Hepatocyte (in vitro differentiated cells): ENCODE measurements around the gene KLHDC8A. TPM values are rescaled to one million over a fixed set of nuclear protein-coding genes. Genes with fewer than 3 reads are reported as not detected.

Experiments
- DNase-seq: peaks from one replicate; pipeline ENCODE4 v3.0.0-alpha.2; 2016; ENCODE audit warnings: low spot score
- H2AFZ ChIP-seq: fragments of 200-600 bp; sonication (generic); 2 replicates; pipeline ENCODE4 v1.6.0; 2016; ENCODE audit warnings: antibody characterized with exemption, mild to moderate bottlenecking
- H3K27ac ChIP-seq: fragments of 200-600 bp; sonication (generic); 2 replicates; pipeline ENCODE4 v1.5.1; 2016; ENCODE audit warnings: mild to moderate bottlenecking
- H3K27me3 ChIP-seq: fragments of 200-600 bp; sonication (generic); 2 replicates; pipeline ENCODE4 v1.6.1; 2016
- H3K36me3 ChIP-seq: fragments of 200-600 bp; sonication (generic); replicated peaks from 2 replicates; pipeline ENCODE4 v1.5.1; 2016; ENCODE audit warnings: low read depth; ENCODE audit not compliant: insufficient read depth
- H3K4me1 ChIP-seq: fragments of 200-600 bp; sonication (generic); 2 replicates; pipeline ENCODE4 v1.5.1; 2016; ENCODE audit warnings: mild to moderate bottlenecking, moderate library complexity; ENCODE audit not compliant: insufficient read depth
- H3K4me2 ChIP-seq: fragments of 200-600 bp; sonication (generic); 2 replicates; pipeline ENCODE4 v1.6.0; 2016
- H3K4me3 ChIP-seq: fragments of 200-600 bp; sonication (generic); 2 replicates; pipeline ENCODE4 v1.5.1; 2016; ENCODE audit warnings: mild to moderate bottlenecking
- H3K79me2 ChIP-seq: fragments of 200-600 bp; sonication (generic); 2 replicates; pipeline ENCODE4 v1.6.0; 2017; ENCODE audit warnings: mild to moderate bottlenecking
- H3K9me2 ChIP-seq: fragments of 200-600 bp; sonication (generic); replicated peaks from 2 replicates; pipeline ENCODE4 v1.6.0; 2017; ENCODE audit warnings: mild to moderate bottlenecking; ENCODE audit not compliant: insufficient read depth
- H3K9me3 ChIP-seq: fragments of 200-600 bp; sonication (generic); 2 replicates; pipeline ENCODE4 v1.5.1; 2016; ENCODE audit warnings: low read depth, mild to moderate bottlenecking
- H4K20me1 ChIP-seq: fragments of 200-600 bp; sonication (generic); 2 replicates; pipeline ENCODE4 v1.6.0; 2016; ENCODE audit warnings: mild to moderate bottlenecking; ENCODE audit not compliant: insufficient read depth, poor library complexity, severe bottlenecking
- EZH2 ChIP-seq: fragments of 200-600 bp; sonication (generic); IDR thresholded peaks from 2 replicates; pipeline ENCODE4 v1.6.1; 2016; ENCODE audit warnings: antibody characterized with exemption, mild to moderate bottlenecking, borderline replicate concordance
- EZH2phosphoT487 ChIP-seq: fragments of 200-600 bp; sonication (generic); IDR thresholded peaks from one replicate; pipeline ENCODE4 v1.6.1; 2018; ENCODE audit warnings: antibody characterized with exemption, mild to moderate bottlenecking, low read depth, moderate library complexity; ENCODE audit not compliant: unreplicated experiment, severe bottlenecking
- WGBS: methylation state at CpG from one replicate; pipeline ENCODE4 v1.1.6; 2016; ENCODE audit warnings: low lambda C conversion rate; ENCODE audit errors: missing lambda C conversion rate; 5-methylcytosine and 5-hydroxymethylcytosine counted together
- polyA plus RNA-seq: library from polyadenylated mRNA; unstranded; fragments of >200 nt; fragmentation: Nextera tagmentation; extraction: Ambion mirVana; gene quantifications from 2 replicates; pipeline ENCODE4 v1.2.1, GENCODE V29; 2016
- total RNA-seq: library from RNA; depleted of rRNA; stranded (reverse); fragments of >200 nt; gene quantifications from 2 replicates; pipeline ENCODE4 v1.2.3, GENCODE V29; 2014
- TF ChIP-seq, protein P1 (sequence below): fragments of 200-600 bp; sonication (generic); IDR thresholded peaks from 2 replicates; pipeline ENCODE4 v1.5.1; 2016; ENCODE audit warnings: antibody characterized with exemption, mild to moderate bottlenecking; ENCODE audit not compliant: poor library complexity

Gene KLHDC8A
- total and polyA plus RNA-seq, 2 experiments from 2014 or later, result 0.40 to 1.6 TPM

DNA sequence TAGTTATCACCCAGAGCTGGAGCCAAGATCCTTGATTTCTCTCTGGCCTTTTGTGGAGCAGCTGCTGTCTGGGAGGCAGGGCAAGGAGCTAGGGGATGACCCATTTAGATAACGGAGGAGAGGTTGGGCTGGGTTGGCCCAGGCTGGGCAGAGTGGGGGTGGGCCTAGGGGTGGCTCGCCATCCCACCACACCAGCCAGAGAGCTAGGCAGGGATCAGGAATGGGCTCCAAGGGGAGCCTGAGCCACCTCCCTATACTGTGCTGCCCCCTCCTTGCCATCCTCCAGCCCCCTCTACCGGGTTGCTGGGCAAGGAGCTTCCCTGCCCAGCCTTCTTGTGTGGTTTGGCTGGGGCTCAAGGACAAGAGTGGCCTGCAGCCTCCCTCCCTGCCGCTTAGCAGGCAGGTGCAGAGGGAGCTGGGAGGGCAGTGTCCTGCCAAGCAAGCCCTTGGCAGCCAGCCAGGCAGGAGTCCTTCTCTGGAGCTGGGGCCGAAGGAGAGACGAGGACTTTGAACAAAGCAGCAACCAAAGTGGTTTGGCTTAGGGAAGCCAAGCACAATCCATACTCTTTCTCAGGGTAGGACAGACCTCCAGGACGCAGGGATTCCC lies 39.3 kb downstream of the KLHDC8A start:
- peaks cover 47% of the 10 kb centered on the region for H3K4me1 ChIP-seq
- peak overlapping the region; percentile 90 for H3K4me2 ChIP-seq
- H3K9me3 ChIP-seq, result no peaks in the 10 kb centered on the region
- no peaks in the 10 kb centered on the region for H3K9me2 ChIP-seq
- H3K4me3 ChIP-seq, result no peak overlapping the region
- peaks cover 73% of the 10 kb centered on the region for H3K79me2 ChIP-seq
- DNase-seq, result peak; percentile 87
- no peaks in the 10 kb centered on the region for H3K36me3 ChIP-seq
- TF ChIP-seq EZH2, result no peak
- no peak overlapping the region for H2AFZ ChIP-seq
- H4K20me1 ChIP-seq, result no peaks in the 10 kb centered on the region
- H3K27me3 ChIP-seq, result no peaks in the 10 kb centered on the region
- WGBS, result 42% methylated on average over 6 of the region's 7 CpGs
- H3K27ac ChIP-seq, result peak overlapping the region; percentile 78

DNA sequence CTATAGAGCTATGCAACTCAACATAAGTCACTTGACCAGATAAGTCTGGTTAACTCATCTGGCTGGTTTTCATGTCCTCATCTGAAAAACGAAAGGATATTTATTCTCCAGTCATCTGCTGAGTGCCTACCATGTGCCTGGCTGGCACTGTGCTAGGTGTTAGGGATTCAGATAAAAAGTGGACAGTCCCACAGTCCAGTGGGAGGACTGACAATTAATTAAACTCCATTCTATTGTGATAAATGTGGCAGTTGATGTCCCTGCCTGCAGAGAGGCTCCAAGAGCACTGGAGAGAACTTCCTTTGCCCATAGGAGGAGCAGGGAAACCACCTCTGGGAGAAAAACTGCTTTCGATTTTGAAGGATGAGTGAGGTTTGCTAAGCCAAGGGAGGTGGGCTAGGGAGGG lies 40.6 kb downstream of the KLHDC8A start:
- no peak overlapping the region for H2AFZ ChIP-seq
- no peak overlapping the region for H3K4me2 ChIP-seq
- H3K36me3 ChIP-seq, result no peaks in the 10 kb centered on the region
- H3K27ac ChIP-seq, result peak overlapping the region; percentile 88
- no peak for TF ChIP-seq EZH2phosphoT487
- TF ChIP-seq, protein P1, sequence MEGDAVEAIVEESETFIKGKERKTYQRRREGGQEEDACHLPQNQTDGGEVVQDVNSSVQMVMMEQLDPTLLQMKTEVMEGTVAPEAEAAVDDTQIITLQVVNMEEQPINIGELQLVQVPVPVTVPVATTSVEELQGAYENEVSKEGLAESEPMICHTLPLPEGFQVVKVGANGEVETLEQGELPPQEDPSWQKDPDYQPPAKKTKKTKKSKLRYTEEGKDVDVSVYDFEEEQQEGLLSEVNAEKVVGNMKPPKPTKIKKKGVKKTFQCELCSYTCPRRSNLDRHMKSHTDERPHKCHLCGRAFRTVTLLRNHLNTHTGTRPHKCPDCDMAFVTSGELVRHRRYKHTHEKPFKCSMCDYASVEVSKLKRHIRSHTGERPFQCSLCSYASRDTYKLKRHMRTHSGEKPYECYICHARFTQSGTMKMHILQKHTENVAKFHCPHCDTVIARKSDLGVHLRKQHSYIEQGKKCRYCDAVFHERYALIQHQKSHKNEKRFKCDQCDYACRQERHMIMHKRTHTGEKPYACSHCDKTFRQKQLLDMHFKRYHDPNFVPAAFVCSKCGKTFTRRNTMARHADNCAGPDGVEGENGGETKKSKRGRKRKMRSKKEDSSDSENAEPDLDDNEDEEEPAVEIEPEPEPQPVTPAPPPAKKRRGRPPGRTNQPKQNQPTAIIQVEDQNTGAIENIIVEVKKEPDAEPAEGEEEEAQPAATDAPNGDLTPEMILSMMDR, result no peak
- TF ChIP-seq EZH2, result no peak
- no peaks in the 10 kb centered on the region for H3K27me3 ChIP-seq
- H3K9me2 ChIP-seq, result no peaks in the 10 kb centered on the region
- H3K4me1 ChIP-seq, result peaks cover 47% of the 10 kb centered on the region
- DNase-seq, result no peak
- 75% methylated on average over 2 of the region's 2 CpGs for WGBS
- H4K20me1 ChIP-seq, result no peaks in the 10 kb centered on the region
- peaks cover 85% of the 10 kb centered on the region for H3K79me2 ChIP-seq
- no peaks in the 10 kb centered on the region for H3K9me3 ChIP-seq
- H3K4me3 ChIP-seq, result no peak overlapping the region

DNA sequence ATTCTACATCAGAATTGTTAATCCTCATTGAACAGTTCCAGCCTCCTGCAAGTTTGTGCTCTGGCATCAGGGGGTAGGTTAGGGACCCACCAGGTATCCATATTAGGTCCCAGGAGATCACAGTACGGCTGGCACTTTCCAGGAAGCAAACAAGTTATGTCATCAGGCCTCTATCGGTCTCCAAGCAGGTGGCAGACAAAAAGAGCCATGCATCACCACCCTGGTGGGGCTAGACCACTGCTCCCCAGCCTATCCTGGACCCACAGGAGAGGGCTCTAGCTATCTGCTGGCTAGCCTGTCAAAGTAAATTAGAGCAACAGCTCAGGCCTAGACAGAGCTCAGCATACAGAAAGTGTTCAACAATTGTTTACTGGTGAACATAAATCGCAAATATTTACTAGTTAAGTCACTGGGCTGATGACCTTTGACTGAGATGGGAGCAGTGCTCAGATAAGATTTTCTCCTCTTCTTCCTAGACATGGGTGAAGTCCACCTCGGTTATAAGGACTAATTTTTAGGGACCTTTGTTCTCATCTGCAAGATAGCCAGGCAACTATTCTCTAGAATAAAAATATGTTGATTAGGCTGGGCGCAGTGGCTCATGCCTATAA lies 41.6 kb downstream of the KLHDC8A start:
- Histone ChIP-seq H2AFZ (no peak overlapping the region), H3K4me3 (no peak overlapping the region), H3K4me1 (peaks cover 47% of the 10 kb centered on the region), H3K27ac (peak overlapping the region; percentile 88), H4K20me1 (no peaks in the 10 kb centered on the region), H3K27me3 (no peaks in the 10 kb centered on the region), H3K9me2 (no peaks in the 10 kb centered on the region), H3K79me2 (peaks cover 89% of the 10 kb centered on the region), H3K4me2 (peak overlapping the region; percentile 20), H3K36me3 (no peaks in the 10 kb centered on the region), H3K9me3 (no peaks in the 10 kb centered on the region)
- 69% methylated on average over 5 of the region's 5 CpGs for WGBS
- no peak for TF ChIP-seq EZH2phosphoT487
- no peak for TF ChIP-seq EZH2
- TF ChIP-seq, protein P1, result no peak
- DNase-seq, result no peak

DNA sequence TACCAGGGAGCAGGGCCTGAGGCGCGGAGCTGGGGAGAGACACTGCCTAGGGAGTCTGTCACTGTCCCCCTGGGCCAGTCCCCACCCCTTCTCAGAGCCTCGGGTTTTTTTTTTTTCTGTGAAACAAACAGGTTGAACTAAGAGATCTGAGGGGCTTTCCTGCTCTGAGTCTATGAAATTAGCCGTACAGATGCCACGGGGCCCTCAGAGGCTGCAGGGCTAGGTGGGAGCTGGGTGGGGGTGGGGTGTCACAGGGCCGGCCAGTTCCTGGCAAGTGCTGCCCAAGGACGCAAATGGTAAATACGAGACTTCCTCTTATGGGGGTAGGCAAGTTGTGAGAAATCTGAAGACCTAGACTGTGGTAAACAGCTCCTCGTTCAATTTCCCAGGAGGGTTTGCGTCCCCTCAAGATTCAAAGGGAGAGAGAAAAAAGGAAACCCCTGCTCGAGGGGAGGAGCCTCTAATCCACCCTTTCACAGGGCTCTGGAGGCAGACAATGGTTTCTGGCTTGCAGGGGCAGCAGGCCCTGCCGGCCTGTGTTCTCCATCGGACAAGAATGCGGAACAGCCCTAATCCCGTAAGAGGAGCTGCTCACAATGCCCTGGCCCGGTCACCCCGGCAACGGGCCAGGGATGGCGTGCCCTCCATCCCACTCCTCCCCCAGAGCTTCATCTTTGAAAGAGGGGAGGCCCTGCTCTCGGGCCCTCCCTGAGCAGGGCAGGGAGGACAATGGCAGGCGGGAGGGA lies 43.0 kb downstream of the KLHDC8A start:
- H3K4me2 ChIP-seq, result peak overlapping the region; percentile 57
- no peaks in the 10 kb centered on the region for H4K20me1 ChIP-seq
- H3K4me1 ChIP-seq, result peaks cover 38% of the 10 kb centered on the region
- peak overlapping the region; percentile 28 for H2AFZ ChIP-seq
- TF ChIP-seq EZH2, result no peak
- no peak for TF ChIP-seq EZH2phosphoT487
- TF ChIP-seq, protein P1, result no peak
- WGBS, result 25% methylated on average over 18 of the region's 21 CpGs
- no peaks in the 10 kb centered on the region for H3K36me3 ChIP-seq
- H3K27ac ChIP-seq, result peak overlapping the region; percentile 88
- H3K27me3 ChIP-seq, result no peaks in the 10 kb centered on the region
- H3K9me3 ChIP-seq, result no peaks in the 10 kb centered on the region
- H3K4me3 ChIP-seq, result no peak overlapping the region
- H3K79me2 ChIP-seq, result peaks cover 89% of the 10 kb centered on the region
- no peaks in the 10 kb centered on the region for H3K9me2 ChIP-seq
- DNase-seq, result peak; percentile 51
